Measurements from ENCODE around the gene TMEM129. TPM values are rescaled to one million over a fixed set of nuclear protein-coding genes. Genes with fewer than 3 reads are reported as not detected.
A peak's percentile ranks its signal among the peaks of the same experiment; 100 is the strongest.
"Not testable (repeated sequence)": the region's sequence is repeated elsewhere in the genome, so short reads cannot be mapped to it uniquely, and the experiment has no call there.

The TMEM129 gene
- total and polyA plus RNA-seq, 2 experiments from 2014 or later: 137 to 174 TPM

DNA sequence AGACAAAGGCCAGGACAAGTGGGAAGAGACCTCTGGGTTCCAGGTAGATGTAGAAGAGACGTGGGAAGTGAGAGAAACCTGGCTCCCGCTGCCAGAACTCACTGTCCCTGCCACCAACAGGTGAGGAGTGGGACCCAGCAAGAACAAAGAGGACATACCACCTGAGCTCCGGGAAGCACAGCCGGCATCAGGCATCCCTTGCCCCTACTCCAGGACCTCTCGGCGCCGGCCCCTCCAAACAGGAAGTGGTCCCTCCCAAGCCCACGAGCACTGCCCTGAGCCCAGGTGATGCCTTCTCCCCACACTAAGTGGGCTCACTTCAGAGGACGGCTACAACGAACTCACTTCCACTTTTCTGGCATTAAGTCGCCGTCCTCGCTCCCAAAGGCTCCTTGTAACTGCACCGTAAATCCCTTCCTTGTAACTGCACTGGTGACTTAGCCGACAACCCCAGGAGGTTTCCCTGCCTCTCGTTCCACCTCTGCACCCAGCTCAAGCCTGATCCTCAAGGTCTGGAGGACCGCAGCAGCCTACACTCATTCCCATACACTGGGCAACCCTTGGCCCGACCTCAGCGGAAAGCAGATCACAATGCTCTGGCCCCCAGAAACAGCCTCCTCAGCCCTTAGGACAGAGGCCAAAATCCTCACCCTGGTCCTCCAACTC is 45.9 kb downstream of the TMEM129 start:
- Histone ChIP-seq H3K36me3 (no peaks in the 10 kb centered on the region), H3K4me1 (ENCODE audit: low read depth) (no peaks in the 10 kb centered on the region), H3K27me3 (no peaks in the 10 kb centered on the region), H3K27ac (no peak overlapping the region), H3K9me3 (ENCODE audit: low read depth) (no peaks in the 10 kb centered on the region), H3K4me3 (no peak overlapping the region)
- no peak for DNase-seq (ENCODE audit: low read depth in 1 of 2, low spot score in 1 of 2)
- TF ChIP-seq, protein P1, sequence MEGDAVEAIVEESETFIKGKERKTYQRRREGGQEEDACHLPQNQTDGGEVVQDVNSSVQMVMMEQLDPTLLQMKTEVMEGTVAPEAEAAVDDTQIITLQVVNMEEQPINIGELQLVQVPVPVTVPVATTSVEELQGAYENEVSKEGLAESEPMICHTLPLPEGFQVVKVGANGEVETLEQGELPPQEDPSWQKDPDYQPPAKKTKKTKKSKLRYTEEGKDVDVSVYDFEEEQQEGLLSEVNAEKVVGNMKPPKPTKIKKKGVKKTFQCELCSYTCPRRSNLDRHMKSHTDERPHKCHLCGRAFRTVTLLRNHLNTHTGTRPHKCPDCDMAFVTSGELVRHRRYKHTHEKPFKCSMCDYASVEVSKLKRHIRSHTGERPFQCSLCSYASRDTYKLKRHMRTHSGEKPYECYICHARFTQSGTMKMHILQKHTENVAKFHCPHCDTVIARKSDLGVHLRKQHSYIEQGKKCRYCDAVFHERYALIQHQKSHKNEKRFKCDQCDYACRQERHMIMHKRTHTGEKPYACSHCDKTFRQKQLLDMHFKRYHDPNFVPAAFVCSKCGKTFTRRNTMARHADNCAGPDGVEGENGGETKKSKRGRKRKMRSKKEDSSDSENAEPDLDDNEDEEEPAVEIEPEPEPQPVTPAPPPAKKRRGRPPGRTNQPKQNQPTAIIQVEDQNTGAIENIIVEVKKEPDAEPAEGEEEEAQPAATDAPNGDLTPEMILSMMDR (IDR thresholded peaks at IDR 0.05; ENCODE audit: low read depth, low read length): no peak

DNA sequence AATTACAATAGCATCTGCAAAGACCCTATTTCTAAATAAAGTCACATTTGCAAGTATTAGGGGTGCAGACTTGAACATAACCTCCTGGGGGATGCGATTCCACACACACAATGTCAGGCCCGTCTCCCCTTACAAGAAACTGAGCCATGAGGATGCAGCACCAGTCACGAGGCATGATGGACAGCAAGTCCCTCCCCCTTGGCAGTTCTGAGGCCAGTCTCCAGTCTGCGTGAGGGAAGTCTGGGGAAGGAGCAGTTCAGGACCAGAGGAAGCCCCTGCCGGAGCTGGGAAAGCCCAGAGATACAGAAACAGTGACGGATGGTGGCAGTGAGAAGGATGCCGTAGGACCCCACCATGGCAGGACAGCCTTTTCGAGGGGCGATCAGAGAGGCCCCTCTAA is 46.4 kb downstream of the TMEM129 start:
- Histone ChIP-seq H3K27me3 (no peaks in the 10 kb centered on the region), H3K27ac (no peak overlapping the region), H3K36me3 (no peaks in the 10 kb centered on the region), H3K4me3 (no peak overlapping the region), H3K4me1 (ENCODE audit: low read depth) (no peaks in the 10 kb centered on the region), H3K9me3 (ENCODE audit: low read depth) (no peaks in the 10 kb centered on the region)
- TF ChIP-seq, protein P1 (IDR thresholded peaks at IDR 0.05; ENCODE audit: low read depth, low read length): no peak
- DNase-seq (ENCODE audit: low read depth in 1 of 2, low spot score in 1 of 2): peak in 1 of 2 donors; percentile 12

DNA sequence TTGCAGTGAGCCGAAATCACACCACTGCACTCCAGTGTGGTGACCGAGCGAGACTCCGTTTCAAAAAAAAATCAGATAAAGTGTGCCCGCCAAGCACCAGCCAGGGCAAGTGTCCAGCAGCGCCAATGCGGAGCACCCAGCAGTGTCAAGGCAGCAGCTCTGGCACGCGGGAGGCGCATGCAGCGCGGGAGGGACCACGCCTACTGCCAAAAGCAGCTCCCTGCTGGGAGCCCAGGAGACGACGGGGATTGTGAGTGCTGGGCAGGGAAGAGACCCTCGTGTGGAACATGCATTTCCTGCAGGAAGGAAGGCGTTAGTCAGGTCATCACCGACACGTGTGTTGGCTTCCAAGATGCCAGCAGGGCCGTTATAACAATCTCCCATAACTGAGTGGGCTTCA is 47.5 kb downstream of the TMEM129 start:
- no peaks in the 10 kb centered on the region for H3K9me3 ChIP-seq (ENCODE audit: low read depth)
- no peak overlapping the region for H3K27ac ChIP-seq
- H3K27me3 ChIP-seq: no peaks in the 10 kb centered on the region
- no peaks in the 10 kb centered on the region for H3K4me1 ChIP-seq (ENCODE audit: low read depth)
- no peak overlapping the region for H3K4me3 ChIP-seq
- TF ChIP-seq, protein P1 (IDR thresholded peaks at IDR 0.05; ENCODE audit: low read depth, low read length): no peak
- H3K36me3 ChIP-seq: no peaks in the 10 kb centered on the region
- DNase-seq (ENCODE audit: low read depth in 1 of 2, low spot score in 1 of 2): no peak

DNA sequence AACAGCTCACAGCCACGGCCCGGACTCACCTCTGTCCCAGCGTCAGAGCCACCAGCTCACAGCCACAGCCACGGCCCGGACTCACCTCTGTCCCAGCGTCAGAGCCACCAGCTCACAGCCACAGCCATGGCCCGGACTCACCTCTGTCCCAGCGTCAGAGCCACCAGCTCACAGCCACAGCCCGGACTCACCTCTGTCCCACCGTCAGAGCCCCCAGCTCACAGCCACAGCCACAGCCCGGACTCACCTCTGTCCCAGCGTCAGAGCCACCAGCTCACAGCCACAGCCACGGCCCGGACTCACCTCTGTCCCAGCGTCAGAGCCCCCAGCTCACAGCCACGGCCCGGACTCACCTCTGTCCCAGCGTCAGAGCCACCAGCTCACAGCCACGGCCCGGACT is 50.1 kb downstream of the TMEM129 start:
- not testable (repeated sequence) for H3K27ac ChIP-seq; H3K9me3 ChIP-seq (ENCODE audit: low read depth); DNase-seq (ENCODE audit: low read depth in 1 of 2, low spot score in 1 of 2); H3K4me1 ChIP-seq (ENCODE audit: low read depth); H3K27me3 ChIP-seq; H3K4me3 ChIP-seq; H3K36me3 ChIP-seq

DNA sequence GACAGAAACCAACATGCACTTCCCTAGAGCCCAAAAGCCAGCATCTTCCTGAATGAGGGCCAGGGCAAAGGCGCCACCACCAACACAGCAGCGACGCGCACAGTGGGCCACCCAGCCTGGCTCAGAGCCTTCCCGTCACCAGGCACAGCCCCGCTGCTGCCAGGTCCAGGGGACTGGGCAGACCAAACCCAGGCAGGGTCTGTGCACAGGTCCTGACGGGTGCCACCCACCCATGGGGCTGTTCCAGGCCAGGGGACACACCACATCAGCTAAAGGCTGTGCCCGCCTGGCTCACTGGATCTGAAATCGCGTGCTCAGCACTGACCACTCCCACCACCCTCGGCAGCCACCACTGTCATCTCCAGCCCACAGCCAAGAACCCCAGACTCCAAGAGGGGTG is 50.8 kb downstream of the TMEM129 start:
- TF ChIP-seq, protein P1 (IDR thresholded peaks at IDR 0.05; ENCODE audit: low read depth, low read length): no peak
- Histone ChIP-seq H3K4me3 (no peak overlapping the region), H3K9me3 (ENCODE audit: low read depth) (no peaks in the 10 kb centered on the region), H3K27me3 (no peaks in the 10 kb centered on the region), H3K4me1 (ENCODE audit: low read depth) (no peaks in the 10 kb centered on the region), H3K36me3 (no peaks in the 10 kb centered on the region), H3K27ac (no peak overlapping the region)
- no peak for DNase-seq (ENCODE audit: low read depth in 1 of 2, low spot score in 1 of 2)

DNA sequence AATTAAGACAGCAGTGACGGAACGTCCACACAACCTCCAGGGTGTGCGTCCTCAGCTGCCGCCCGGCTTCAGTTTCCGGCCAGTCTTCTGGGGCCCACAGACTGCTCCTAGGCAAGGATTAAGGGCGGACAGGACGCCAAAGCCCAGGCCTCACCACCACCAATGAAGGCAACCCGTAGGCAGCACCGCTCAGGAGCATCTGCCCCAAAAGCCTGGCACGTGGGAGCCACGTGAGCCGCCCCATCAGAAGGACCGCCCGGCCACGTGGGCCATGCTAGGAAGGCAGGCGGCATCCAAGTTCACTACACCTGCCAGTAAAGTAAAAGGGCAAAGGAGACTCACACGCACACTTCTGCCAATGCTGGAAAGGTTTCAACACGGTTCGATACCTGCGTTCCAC is 51.3 kb downstream of the TMEM129 start:
- H3K36me3 ChIP-seq: no peaks in the 10 kb centered on the region
- TF ChIP-seq, protein P1 (IDR thresholded peaks at IDR 0.05; ENCODE audit: low read depth, low read length): no peak
- H3K4me3 ChIP-seq: no peak overlapping the region
- no peak for DNase-seq (ENCODE audit: low read depth in 1 of 2, low spot score in 1 of 2)
- no peaks in the 10 kb centered on the region for H3K4me1 ChIP-seq (ENCODE audit: low read depth)
- H3K27me3 ChIP-seq: no peaks in the 10 kb centered on the region
- no peaks in the 10 kb centered on the region for H3K9me3 ChIP-seq (ENCODE audit: low read depth)
- no peak overlapping the region for H3K27ac ChIP-seq
